SK-N-SH treated with all-trans-retinoic acid at 6 μM for 48 hours (cell line): ENCODE measurements around the gene HDAC4.

Experiments
- ARNTL ChIP-seq: fragments of 450-650 bp; formaldehyde crosslinking; IDR thresholded peaks from 2 replicates; pipeline ENCODE4 v1.5.0; 2020; ENCODE audit warnings: low read depth, mild to moderate bottlenecking, moderate library complexity, borderline replicate concordance
- CSDC2 ChIP-seq: fragments of 250-450 bp; sonication (Bioruptor Pico); IDR thresholded peaks from 2 replicates; pipeline ENCODE4 v1.5.0; 2020; ENCODE audit warnings: mild to moderate bottlenecking, moderate library complexity
- ESRRG ChIP-seq: fragments of 250-450 bp; sonication (Bioruptor Pico); IDR thresholded peaks from 2 replicates; pipeline ENCODE4 v1.6.1; 2021; ENCODE audit warnings: mild to moderate bottlenecking
- ISL1 ChIP-seq: fragments of 250-450 bp; sonication (Bioruptor Pico); IDR thresholded peaks from 2 replicates; pipeline ENCODE4 v2.1.2; 2022; ENCODE audit warnings: mild to moderate bottlenecking, moderate library complexity
- OSR1 ChIP-seq: fragments of 250-450 bp; sonication (Bioruptor Pico); IDR thresholded peaks from 2 replicates; pipeline ENCODE4 v1.8.0; 2022; ENCODE audit warnings: moderate library complexity, mild to moderate bottlenecking, inconsistent platforms
- PPARA ChIP-seq: fragments of 250-450 bp; sonication (Bioruptor Pico); IDR thresholded peaks from 2 replicates; pipeline ENCODE4 v1.5.0; 2020; ENCODE audit warnings: mild to moderate bottlenecking, borderline replicate concordance
- SNAI2 ChIP-seq: fragments of 250-450 bp; sonication (Bioruptor Pico); IDR thresholded peaks from 2 replicates; pipeline ENCODE4 v1.5.0; 2020; ENCODE audit warnings: mild to moderate bottlenecking, moderate library complexity
- ZNF8 ChIP-seq: fragments of 450-650 bp; formaldehyde crosslinking; IDR thresholded peaks from 2 replicates; pipeline ENCODE4 v1.5.0; 2020; ENCODE audit warnings: mild to moderate bottlenecking, moderate library complexity
- TF ChIP-seq, protein P1 (sequence below): fragments of 250-450 bp; sonication (Bioruptor Pico); IDR thresholded peaks from 2 replicates; pipeline ENCODE4 v1.8.0; 2020; ENCODE audit warnings: mild to moderate bottlenecking, moderate library complexity, borderline replicate concordance
- TF ChIP-seq, protein P2 (sequence below): fragments of 250-450 bp; sonication (Bioruptor Pico); IDR thresholded peaks from 2 replicates; pipeline ENCODE4 v1.8.0; 2021; ENCODE audit warnings: low read depth, mild to moderate bottlenecking, moderate library complexity, borderline replicate concordance
- TF ChIP-seq, protein P3 (sequence below): fragments of 250-450 bp; sonication (Bioruptor Pico); IDR thresholded peaks from 2 replicates; pipeline ENCODE4 v1.5.1; 2020; ENCODE audit warnings: low read depth, mild to moderate bottlenecking, moderate library complexity

DNA sequence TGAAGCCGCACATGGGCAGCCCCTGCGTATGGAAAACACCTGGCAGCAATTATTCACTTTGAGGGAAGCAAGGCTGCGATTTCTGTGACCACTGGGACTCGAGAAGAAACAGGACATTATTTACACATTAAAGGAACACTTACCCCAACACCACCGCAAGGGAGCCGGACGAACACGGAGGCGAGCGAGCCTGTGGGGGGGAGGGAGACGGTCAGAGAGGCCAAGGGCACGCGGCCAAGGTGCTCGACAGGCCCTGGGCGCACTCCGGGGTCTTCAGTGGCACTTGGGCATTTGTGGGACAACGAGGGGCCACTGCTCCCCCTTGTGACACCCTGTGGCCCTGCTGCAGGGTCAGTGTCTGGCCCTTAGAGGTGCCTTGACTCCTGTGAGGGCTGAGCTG, 306.0 kb downstream of the HDAC4 start:
- TF ChIP-seq, protein P1, sequence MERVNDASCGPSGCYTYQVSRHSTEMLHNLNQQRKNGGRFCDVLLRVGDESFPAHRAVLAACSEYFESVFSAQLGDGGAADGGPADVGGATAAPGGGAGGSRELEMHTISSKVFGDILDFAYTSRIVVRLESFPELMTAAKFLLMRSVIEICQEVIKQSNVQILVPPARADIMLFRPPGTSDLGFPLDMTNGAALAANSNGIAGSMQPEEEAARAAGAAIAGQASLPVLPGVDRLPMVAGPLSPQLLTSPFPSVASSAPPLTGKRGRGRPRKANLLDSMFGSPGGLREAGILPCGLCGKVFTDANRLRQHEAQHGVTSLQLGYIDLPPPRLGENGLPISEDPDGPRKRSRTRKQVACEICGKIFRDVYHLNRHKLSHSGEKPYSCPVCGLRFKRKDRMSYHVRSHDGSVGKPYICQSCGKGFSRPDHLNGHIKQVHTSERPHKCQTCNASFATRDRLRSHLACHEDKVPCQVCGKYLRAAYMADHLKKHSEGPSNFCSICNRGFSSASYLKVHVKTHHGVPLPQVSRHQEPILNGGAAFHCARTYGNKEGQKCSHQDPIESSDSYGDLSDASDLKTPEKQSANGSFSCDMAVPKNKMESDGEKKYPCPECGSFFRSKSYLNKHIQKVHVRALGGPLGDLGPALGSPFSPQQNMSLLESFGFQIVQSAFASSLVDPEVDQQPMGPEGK (CRISPR knock-in tag), result no peak
- TF ChIP-seq SNAI2 (CRISPR knock-in tag), result no peak
- TF ChIP-seq ARNTL, result no peak
- TF ChIP-seq ZNF8 (CRISPR knock-in tag), result no peak
- no peak for TF ChIP-seq CSDC2
- no peak for TF ChIP-seq PPARA (CRISPR knock-in tag)
- TF ChIP-seq ESRRG (CRISPR knock-in tag), result no peak
- TF ChIP-seq, protein P2, sequence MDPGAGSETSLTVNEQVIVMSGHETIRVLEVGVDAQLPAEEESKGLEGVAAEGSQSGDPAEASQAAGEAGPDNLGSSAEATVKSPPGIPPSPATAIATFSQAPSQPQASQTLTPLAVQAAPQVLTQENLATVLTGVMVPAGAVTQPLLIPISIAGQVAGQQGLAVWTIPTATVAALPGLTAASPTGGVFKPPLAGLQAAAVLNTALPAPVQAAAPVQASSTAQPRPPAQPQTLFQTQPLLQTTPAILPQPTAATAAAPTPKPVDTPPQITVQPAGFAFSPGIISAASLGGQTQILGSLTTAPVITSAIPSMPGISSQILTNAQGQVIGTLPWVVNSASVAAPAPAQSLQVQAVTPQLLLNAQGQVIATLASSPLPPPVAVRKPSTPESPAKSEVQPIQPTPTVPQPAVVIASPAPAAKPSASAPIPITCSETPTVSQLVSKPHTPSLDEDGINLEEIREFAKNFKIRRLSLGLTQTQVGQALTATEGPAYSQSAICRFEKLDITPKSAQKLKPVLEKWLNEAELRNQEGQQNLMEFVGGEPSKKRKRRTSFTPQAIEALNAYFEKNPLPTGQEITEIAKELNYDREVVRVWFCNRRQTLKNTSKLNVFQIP (CRISPR knock-in tag), result no peak
- TF ChIP-seq OSR1 (CRISPR knock-in tag), result no peak
- TF ChIP-seq ISL1, result no peak
- TF ChIP-seq, protein P3, sequence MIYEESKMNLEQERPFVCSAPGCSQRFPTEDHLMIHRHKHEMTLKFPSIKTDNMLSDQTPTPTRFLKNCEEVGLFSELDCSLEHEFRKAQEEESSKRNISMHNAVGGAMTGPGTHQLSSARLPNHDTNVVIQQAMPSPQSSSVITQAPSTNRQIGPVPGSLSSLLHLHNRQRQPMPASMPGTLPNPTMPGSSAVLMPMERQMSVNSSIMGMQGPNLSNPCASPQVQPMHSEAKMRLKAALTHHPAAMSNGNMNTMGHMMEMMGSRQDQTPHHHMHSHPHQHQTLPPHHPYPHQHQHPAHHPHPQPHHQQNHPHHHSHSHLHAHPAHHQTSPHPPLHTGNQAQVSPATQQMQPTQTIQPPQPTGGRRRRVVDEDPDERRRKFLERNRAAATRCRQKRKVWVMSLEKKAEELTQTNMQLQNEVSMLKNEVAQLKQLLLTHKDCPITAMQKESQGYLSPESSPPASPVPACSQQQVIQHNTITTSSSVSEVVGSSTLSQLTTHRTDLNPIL, result no peak
